Measurements from ENCODE around the gene RNF41.

Gene RNF41

DNA sequence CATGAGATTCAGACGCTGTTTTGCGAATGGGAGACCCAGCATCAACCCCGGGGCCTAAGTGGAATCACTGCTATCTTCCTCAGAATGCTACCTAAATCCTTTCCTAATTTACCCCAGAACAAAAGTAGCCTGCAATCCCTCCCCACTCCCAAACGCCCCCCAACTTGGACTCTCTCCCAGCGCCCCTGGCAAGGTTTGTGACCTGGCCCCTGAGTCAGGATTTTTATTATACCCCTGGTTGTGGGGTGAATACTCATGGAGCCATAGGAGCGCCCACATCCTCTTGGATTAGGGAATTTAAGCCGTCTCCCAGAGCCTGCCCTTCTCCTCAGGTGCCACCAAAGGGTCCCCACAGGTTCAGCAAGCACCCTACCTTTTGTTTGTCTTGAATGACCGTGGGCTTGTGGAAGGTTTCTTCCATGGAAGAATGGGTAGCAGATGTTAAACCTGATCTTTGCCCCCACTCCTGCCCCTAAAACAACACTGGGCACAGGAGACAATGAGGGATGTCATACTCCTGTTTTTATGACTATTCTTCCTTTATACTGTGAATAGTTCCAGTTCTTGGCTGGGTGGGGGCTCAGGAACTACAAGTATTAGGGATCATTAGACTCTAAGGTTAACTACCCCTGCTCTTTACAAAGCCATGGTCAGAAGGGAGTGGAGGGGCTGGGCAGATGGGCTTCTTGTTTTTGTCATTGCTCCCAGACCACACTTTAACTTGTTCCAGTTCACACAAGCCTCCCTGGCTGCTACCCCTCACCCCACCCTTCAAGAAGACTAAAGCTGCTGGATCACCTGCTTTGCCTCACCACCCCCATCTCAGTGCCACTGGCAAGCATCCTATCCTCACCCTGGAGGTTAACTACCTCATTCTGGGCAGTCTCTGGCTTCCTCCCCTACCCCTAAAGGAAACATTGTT, 68.7 kb downstream of the RNF41 start:
- no peak for DNase-seq (ENCODE audit: low read depth in 1 of 2, low spot score in 1 of 2)
- H3K4me3 ChIP-seq (replicated peaks; ENCODE audit: insufficient read depth, low read length) = peak overlapping the region; percentile 62
- H3K27me3 ChIP-seq (ENCODE audit: insufficient read depth, poor library complexity, severe bottlenecking) = no peaks in the 10 kb centered on the region
- peak overlapping the region; percentile 95 for H3K27ac ChIP-seq (replicated peaks)
- no peak for TF ChIP-seq SPI1 (IDR thresholded peaks at IDR 0.05; ENCODE audit: borderline replicate concordance, low read depth)
- no peak for TF ChIP-seq GABPA (IDR thresholded peaks at IDR 0.05; ENCODE audit: low read depth)
- TF ChIP-seq, protein P1, sequence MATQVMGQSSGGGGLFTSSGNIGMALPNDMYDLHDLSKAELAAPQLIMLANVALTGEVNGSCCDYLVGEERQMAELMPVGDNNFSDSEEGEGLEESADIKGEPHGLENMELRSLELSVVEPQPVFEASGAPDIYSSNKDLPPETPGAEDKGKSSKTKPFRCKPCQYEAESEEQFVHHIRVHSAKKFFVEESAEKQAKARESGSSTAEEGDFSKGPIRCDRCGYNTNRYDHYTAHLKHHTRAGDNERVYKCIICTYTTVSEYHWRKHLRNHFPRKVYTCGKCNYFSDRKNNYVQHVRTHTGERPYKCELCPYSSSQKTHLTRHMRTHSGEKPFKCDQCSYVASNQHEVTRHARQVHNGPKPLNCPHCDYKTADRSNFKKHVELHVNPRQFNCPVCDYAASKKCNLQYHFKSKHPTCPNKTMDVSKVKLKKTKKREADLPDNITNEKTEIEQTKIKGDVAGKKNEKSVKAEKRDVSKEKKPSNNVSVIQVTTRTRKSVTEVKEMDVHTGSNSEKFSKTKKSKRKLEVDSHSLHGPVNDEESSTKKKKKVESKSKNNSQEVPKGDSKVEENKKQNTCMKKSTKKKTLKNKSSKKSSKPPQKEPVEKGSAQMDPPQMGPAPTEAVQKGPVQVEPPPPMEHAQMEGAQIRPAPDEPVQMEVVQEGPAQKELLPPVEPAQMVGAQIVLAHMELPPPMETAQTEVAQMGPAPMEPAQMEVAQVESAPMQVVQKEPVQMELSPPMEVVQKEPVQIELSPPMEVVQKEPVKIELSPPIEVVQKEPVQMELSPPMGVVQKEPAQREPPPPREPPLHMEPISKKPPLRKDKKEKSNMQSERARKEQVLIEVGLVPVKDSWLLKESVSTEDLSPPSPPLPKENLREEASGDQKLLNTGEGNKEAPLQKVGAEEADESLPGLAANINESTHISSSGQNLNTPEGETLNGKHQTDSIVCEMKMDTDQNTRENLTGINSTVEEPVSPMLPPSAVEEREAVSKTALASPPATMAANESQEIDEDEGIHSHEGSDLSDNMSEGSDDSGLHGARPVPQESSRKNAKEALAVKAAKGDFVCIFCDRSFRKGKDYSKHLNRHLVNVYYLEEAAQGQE (IDR thresholded peaks at IDR 0.05; ENCODE audit: insufficient replicate concordance, low read depth) = no peak
- TF ChIP-seq, protein P2, sequence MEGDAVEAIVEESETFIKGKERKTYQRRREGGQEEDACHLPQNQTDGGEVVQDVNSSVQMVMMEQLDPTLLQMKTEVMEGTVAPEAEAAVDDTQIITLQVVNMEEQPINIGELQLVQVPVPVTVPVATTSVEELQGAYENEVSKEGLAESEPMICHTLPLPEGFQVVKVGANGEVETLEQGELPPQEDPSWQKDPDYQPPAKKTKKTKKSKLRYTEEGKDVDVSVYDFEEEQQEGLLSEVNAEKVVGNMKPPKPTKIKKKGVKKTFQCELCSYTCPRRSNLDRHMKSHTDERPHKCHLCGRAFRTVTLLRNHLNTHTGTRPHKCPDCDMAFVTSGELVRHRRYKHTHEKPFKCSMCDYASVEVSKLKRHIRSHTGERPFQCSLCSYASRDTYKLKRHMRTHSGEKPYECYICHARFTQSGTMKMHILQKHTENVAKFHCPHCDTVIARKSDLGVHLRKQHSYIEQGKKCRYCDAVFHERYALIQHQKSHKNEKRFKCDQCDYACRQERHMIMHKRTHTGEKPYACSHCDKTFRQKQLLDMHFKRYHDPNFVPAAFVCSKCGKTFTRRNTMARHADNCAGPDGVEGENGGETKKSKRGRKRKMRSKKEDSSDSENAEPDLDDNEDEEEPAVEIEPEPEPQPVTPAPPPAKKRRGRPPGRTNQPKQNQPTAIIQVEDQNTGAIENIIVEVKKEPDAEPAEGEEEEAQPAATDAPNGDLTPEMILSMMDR (IDR thresholded peaks at IDR 0.05; ENCODE audit: insufficient read depth, low read length) = no peak
- no peak for TF ChIP-seq POLR2AphosphoS5 (IDR thresholded peaks at IDR 0.05; ENCODE audit: low read depth)
